Stimulated activated CD8-positive, alpha-beta memory T cell treated with anti-CD3 and anti-CD28 coated beads, Interleukin-4, amount 100 ng/mL, for 48 hours (primary cell): ENCODE results near the gene HMGCS1.
"Not testable (repeated sequence)": the region's sequence is repeated elsewhere in the genome, so short reads cannot be mapped to it uniquely, and the experiment has no call there.

Experiments
- DNase-seq: peaks from one replicate; pipeline ENCODE4 v3.0.0-alpha.2; 2020

HMGCS1 gene

DNA sequence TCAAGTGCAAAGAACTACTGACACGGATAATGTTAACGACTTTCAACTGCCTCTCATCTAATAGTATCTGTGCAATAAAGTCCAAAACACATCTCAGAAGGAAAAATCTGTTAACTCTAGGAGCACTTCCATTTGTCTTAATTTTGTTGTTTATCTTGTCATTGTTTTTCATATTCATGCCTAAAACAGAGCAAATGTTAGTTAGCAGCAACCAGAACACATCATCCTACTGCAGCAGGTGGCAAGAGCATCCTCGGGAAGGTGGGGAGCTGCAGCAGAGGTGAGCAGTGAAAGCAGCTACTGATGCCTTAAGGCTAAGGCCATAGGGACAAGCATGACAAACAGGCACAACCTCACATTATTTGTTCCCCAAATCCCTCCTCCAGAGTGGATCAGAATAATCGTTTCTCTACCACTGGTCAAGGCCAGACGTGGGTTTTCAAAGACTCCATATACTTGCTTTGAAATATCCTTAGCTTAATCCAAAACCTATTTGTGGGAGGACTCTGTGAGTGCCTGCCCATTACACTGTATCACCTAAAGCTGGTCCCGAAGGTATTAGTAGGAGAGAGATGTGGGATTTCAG, 1.0 kb downstream of the HMGCS1 start:
- DNase-seq = no peak

DNA sequence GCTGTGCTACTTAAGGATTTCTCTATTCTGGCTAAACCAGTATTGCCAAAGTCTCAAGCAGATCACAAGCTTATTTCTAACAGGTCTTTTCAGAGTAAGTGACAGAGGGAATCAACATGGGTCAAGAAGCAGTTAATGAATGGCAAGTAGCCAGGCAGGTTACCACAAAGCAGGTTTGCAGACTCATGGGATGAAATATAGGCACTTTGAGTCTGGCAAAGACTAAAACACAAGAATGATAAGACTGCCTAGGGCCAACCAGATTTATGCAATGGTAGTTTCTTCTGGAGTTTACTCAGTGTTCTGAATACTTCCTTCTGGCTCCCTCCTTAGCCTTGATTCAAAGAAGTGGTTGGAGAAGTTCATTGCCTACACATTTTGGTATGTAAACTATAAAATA, 3.6 kb downstream of the HMGCS1 start:
- DNase-seq = no peak

DNA sequence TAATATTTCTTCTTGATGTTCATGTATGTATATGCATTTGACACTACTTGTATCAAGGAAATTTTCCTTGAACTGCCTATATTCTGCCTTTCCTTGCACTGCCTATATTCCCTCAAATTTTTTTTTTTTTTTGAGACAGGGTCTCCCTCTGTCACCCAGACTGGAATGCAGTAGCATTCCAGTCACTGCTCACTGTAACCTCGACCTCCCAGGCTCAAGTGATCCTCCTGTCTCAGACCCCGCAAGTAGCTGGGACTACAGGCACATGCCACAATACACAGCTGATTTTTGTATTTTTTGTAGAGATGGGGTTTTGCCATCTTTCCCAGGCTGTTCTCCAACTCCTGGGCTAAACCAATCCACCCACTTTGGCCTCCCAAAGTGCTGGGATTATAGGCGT, 4.1 kb downstream of the HMGCS1 start:
- no peak for DNase-seq

DNA sequence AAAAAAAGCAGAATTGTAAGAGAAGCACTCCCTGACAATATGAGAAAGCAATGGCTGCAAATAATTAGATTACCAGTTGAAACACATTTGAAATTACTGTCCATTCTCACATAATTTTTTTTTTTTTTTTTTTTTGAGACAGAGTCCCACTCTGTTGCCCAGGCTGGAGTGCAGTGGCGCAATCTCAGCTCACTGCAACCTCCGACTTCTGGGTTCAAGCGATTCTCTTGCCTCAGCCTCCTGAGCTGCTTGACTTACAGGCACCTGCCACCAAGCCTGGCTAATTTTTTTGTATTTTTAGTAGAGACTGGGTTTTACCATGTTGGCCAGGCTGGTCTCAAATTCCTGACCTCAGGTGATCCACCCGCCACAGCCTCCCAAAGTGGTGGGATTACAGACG, 6.3 kb downstream of the HMGCS1 start:
- DNase-seq = not testable (repeated sequence)

DNA sequence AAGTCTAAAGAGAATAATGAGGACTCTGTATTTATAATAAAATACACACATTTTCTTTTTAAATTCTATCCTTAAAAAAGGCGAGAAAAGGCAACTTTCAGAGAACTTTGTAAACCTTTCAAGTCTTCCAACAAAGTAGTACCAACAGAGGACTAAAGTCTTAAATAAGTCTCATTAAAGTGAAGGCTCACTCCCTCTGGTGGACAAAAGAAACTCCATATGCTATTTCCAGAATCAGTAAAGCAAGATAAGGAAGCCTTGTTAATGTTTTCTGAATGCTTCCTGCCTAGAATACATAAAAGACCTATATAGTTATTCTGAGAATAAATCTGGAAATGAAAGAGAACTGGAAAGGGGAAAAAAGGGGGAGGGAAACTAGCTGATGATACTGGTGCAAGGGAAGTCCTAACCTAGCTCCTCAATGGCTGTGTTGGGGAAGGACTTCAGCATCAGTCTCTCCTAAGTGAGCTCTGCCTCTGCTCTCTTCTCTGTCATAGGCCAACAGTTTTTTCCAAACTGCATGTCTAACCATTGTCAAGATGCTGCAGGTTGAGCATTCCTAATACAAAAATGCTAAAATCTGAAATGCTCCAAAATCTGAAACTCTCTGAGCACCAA, 7.2 kb downstream of the HMGCS1 start:
- DNase-seq = no peak

DNA sequence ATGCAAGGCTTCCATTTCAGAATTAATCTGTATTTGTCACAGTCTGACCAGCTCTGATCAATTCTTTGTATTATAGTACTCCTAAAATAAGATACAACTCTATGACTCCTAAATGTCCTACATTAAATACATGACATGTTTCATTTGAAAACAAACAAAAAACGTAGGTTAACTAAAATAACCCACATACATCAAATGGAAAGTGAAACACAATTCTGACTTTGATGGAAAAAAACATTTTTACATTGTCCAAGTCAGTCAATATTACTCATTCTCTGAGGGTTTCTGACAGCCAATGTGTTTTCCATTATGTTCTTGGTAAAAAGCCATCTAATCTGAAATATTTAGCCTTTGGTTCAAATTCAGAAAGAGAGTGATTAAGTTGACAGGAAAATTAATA, 8.7 kb downstream of the HMGCS1 start:
- no peak for DNase-seq

DNA sequence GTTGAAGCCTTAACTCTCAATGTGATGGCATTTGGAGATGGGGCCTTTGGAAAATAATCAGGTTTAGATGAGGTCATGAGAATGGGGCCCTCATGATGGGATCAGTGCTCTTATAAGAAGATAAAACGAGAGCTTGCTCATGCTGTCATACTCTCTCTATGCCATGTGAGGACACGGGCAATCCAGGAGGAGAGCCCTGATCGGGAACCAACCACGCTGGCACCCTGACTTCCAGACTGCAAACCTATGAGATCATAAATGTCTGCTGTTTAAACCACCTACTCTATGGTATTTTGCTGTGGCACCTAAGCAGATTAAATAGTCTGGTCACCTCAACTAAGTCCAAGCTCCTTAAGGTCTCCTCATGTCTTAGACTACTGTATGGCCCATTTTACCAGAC, 10.0 kb downstream of the HMGCS1 start:
- no peak for DNase-seq

DNA sequence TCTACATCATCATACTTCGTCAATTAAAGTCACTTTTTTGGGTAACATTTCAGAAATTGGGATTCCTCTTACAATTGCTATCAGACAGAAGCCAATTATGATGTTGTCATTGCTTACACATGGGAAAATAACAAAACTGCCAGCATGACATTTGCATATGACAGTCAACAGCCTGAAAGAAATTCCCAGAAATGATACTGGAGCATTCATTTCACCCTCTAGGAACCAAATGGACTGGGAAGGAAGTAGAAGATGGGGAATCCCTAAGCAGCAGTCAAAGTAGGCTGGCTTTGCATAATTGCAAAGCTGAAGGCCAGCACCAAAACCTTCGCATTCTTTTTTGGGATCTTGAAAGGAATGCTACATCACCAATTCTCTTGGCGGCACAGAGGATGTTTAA, 10.7 kb downstream of the HMGCS1 start:
- no peak for DNase-seq

DNA sequence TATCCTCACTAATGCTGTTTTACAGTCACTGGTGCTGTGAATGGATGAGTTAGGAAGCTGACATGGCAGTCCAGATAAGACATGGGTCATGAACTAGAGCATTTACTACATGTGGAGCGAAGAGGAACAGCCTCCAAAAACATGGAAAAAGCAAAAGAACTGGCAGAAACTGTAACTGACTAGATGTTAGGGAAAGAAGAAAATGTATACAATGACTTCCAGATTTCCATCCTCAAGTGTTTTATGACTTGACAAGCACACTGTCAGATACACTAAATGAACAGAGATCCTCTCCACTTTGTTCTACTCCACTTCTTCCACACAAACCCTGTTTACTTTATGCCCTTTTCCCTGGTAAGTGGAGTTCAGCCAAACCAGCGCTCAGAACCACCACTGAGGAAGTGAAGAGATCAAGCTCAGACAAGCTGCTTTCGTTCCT, 11.5 kb downstream of the HMGCS1 start:
- DNase-seq = no peak

DNA sequence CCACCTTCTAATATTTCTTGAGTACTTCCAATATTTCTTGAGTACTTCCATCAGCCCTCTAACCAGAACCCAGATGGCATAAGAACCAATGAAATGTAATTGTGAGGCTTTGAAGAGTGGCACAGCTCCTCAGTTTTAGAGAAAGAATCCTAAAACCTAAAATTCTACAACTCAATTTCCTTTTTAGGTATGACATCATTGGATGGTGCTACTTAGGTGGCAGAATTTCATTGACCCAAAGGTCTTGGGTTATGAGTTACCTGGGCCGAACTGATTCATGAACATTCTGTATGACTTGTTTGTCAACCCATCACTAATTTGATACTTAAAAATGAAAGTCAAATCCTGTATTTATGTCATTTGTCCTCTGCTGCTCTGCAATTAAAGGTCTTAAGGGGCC, 13.1 kb downstream of the HMGCS1 start:
- no peak for DNase-seq

DNA sequence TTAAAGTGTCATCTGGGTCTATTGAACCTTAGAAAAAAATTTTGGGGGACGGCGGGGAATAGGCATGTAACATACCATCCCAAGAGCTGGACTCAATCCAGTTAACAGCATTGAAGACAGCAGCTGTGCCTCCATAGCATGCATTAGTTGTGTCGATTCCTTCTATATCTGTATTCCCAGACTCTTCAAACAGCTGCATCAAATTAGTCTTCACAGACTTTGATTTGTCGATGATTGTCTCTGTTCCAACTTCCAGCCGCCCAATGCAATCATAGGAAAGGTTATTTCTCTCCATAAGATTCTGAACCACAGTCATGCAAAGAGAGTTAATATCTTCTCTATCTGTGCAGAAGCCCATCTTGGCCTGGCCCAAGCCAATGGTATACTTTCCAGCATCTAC, 14.8 kb downstream of the HMGCS1 start:
- no peak for DNase-seq

DNA sequence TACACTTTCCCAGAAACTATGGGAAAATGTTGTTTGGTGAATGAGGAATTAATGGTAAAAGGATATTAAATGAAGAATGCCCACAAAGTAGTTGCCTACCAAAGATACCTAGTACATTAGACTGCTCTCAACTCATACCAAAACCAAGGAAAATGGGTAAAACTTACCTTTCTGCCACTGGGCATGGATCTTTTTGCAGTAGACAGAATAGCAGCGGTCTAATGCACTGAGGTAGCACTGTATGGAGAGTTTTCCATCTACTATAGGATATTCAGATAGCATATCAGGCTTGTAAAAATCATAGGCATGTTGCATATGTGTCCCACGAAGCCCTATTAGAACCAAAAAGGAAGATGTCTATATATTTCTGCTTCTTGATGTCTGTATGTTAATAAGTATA, 16.4 kb downstream of the HMGCS1 start:
- DNase-seq = no peak

DNA sequence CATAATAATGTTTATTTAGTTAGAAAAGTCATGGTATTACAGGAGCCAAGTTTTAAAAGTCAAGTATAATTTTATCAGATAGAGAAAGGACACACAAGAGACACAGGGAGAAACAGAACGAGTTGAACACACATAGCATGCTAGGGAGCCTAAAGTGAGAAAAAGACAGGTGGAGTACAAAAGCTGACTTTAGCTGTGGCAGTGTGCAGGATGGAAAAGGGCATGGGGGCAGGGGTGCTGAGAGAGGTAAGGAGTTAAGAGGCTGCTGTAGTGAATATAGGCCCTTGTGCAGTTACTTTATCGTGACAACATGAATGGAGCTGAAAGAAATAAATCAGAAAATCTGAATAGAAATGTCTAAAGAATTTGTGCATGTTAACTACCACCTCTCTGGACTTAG, 18.0 kb downstream of the HMGCS1 start:
- DNase-seq = no peak

DNA sequence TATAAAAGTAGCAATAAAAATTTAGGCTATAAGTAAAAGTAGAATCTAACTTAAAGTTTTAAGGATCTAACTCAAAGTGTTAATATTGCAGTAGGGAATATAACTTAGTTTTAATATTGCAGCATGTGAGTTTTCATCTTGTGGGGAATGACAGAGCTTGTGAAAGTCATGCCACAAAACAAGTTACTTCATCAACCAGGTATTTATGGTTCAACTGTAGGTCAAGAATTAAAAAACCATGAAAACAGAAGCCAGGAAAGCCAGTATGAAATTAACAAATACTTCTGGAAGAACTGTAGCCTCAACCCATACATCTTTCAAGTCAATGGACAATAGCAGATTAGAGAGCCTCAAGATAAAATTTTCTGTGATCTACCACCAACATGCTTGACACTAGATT, 19.0 kb downstream of the HMGCS1 start:
- DNase-seq = no peak

DNA sequence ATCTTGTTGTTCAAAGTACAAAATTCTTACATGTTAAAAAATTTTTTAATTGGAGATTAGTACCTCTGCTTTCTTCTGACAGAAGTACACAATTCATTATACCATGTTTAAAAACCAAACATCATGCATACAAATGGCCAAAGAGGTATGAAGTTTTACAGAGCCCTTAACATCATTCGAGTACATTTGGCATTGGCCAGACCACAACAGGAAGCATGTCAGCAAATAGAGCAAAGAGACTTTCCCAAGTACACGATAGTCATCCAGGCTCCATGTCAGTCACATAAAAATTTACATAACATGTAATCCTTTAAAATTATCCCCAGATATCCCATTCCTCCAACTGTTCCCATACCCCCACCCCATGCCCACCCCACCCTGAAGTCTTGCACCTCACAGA, 22.5 kb downstream of the HMGCS1 start:
- no peak for DNase-seq

DNA sequence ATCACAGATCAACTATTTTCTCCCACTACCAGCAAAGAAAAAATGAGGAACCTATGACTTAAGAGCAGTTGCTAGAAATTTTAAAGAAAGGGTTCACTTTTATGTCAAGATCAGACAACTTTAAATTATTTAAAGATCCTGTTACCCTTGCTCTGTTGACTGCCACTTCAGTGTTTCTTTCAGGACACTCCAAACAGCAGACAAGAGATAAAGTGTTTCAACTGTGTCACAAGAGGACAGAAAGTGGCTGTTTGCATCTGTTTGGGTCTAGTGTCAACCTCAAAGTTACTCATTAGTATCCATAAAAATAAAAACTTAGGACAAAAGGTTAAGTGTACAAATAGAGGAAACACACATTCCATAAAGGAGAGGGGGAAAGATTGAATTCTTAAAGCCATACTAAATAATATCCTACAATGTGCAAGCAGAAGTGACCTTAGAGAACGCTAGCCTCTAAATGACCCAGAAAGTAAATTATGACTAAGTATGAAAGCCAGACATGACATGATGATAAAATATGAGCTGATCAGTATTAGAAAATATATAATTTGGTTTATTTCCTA, 24.9 kb downstream of the HMGCS1 start:
- no peak for DNase-seq

DNA sequence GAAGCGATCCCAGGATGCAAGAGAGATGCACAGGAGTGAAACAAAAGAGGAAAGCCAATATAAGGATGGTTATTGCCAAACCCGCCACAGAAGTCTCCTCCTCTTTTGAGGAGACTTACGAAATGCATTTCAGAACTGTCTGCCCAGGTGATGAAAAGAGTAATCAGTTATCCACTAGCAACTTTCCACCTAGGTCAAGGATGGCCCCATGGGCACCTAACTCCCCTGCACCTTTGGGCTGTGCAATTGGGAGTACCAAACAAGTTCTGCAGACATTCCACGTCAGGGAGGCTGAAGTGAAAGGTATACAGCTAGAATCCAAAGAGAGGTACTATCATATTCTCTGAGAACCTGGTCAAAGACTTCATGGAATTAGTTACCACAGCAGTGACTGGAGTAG, 25.7 kb downstream of the HMGCS1 start:
- DNase-seq = no peak

DNA sequence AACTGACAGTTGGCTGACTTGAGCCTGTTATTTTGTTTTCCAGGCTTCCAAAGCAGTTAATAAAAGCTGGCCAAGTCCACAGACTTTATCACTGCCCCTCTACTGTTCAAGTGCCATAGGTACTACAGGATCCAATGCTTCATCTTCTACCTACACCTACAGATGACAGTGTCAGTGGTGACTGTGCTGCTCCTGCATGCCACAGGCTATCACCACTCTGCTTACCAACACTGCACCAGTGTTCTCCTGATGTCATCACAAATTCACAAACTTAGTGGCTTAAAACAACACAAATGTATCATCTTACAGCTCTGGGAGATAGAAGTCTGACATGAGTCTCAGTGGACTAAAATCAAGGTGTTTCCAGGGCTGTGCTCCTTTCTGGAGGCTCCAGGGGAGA, 26.6 kb downstream of the HMGCS1 start:
- DNase-seq = no peak

DNA sequence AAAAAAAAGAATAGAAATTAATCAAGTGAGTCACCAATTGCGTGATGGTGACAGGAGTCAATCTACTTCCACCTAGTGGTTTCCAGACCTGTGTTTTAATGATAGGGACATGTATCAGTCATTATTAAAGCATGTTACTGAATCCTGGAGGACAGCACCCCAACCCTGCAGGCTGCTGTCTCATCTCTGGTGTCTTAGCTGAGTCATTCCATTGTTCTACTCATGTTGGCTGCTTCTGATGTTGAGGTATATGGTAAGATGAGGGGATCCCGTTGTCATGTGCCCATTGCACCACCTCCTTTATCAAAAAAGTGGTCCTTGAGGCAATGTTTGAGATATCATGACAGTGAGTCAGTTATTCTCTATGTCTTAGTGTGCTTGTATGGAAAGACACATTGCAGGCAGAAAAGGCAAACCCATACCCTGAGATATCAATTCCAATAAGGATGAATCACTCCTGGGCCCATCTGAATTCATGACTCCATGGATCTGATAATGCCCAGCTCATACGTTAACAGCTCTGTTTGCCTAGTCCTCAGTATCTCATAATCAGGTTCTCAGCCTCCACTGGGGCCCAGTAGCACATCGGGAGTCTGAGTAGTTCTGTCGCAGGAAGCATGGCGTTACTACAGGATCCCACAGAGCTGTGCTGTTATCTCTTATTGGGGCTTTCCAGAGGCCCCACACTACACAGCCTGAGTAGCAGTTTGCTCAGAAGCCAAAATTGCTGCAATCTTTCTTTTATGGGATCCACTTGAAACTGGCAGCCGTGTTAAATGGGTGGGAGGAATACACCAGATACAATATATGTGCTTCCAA, 31.2 kb downstream of the HMGCS1 start:
- DNase-seq = peak; percentile 39

DNA sequence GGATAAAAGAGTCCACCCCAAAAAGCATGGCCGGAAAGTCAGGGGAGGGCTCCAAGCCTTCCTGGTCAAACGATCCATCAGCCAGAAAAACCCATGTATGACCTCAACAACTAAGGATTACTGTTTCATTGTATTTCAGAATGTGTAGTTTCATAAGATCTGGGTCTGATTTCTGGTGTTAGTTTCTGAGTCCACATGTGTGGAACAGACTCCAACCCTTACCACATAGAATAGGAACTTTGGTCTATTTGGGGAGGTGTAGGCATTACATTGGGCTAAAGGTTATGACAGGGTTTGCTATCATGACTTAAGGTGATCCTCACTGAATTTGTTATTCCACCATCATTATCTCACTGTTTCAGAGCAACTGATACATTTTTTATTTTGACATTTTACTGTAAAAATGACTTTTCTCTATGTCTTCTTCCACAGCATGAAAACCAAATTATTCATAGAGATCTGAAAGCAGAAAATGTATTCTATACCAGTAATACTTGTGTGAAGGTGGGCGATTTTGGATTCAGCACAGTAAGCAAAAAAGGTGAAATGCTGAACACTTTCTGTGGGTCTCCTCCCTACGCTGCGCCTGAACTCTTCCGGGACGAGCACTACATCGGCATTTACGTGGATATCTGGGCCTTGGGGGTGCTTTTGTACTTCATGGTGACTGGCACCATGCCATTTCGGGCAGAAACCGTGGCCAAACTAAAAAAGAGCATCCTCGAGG, 33.5 kb downstream of the HMGCS1 start:
- no peak for DNase-seq

DNA sequence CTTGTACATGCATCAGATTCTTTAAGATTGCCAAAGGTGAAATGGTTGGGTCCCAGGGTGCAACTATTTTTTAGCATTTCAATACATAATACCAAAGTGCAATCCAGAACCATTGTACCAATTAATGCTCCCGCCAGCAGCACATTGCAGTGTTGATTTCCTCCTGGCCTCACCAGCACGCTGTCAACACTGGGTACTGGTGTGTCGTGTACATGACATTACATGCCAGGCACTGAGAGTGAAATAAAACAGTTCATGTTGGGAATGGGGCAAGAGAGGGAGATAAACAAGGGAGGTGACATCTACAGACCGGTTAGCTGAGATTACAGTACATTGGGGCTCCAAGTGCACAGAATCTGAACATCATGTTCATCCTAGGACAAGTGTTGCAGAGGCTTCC, 37.8 kb downstream of the HMGCS1 start:
- no peak for DNase-seq

DNA sequence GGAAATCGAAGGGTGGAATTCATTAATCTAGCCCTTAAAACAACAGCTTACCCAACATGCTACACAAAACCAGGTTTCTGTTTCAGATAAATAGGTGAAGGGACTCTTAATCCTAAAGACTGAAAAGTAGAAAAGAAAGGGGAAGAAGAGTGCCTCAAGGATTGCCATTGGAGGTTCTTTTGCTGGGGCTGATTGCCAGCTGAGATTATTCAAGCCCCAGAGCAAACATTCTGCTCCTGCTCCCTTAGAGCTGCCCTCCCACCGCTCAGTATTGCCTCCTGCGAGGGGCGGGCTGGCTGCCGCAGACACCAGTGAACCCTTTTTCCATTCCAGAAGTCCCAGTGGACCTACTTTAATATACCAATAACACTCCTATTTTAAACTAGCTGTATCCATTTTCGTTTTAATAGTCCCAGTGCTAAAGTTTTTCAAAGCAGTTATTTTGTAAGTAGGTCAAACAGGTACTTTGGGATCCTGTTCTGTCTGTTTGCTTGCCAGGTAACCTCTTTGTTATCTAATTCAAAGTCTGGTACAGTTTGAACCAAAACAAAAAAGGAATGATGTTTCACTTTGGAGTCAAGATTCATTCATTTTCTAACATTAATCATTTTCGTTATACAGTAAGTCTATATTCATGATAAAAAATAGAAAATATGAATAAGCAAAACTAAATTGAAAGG, 38.6 kb downstream of the HMGCS1 start:
- no peak for DNase-seq

DNA sequence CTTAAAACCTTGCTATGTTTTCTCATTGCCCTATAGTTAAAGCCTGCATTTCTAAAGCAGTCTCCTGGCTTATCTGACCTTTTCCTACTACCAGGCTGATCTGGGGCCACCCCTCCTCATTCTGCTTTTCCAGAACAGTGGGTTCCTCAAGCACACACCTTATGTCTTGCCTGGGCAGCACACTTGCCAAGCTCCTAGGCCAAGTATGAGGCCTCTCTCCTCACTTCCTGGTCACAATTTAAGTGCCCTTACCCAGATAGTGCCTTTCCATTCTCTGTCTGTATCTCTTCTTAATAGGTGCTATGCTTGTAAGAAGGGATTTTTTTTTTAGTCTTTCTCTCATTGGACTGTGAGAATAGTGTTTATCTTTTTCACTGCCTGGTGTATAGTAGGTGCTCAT, 39.7 kb downstream of the HMGCS1 start:
- DNase-seq = no peak
